HepG2 (cell line): ENCODE measurements around the gene RAB40C. TPM values are rescaled to one million over a fixed set of nuclear protein-coding genes. Genes with fewer than 3 reads are reported as not detected.

Source experiments
- CREB1 ChIP-seq, 2 experiments: fragments of 450-650 bp in 1 of 2; IDR thresholded peaks; 2 replicates each; pipeline ENCODE4 v1.6.1; 2016 to 2017; ENCODE audit warnings: control low read depth in 1 of 2, mild to moderate bottlenecking in 1 of 2, missing compliant biosample characterization in 1 of 2, missing genetic modification characterization in 1 of 2
- MEF2D ChIP-seq: sonication (generic); formaldehyde crosslinking; IDR thresholded peaks from 2 replicates; pipeline ENCODE4 v1.5.1; 2020; ENCODE audit warnings: mild to moderate bottlenecking, missing genetic modification reagents
- SYNCRIP ChIP-seq: fragments of 200-400 bp; formaldehyde crosslinking; IDR thresholded peaks from 2 replicates; pipeline ENCODE4 v1.6.1; 2018; ENCODE audit warnings: mild to moderate bottlenecking, low read depth, low read length; ENCODE audit not compliant: insufficient read depth
- ZBTB10 ChIP-seq: sonication (generic); formaldehyde crosslinking; IDR thresholded peaks from 2 replicates; pipeline ENCODE4 v1.4.0; 2020; ENCODE audit warnings: missing genetic modification reagents, borderline replicate concordance
- ZBTB46 ChIP-seq: sonication (generic); formaldehyde crosslinking; IDR thresholded peaks from 2 replicates; pipeline ENCODE4 v1.4.0; 2020; ENCODE audit warnings: mild to moderate bottlenecking, missing genetic modification reagents, borderline replicate concordance
- ZFP41 ChIP-seq: sonication (generic); formaldehyde crosslinking; IDR thresholded peaks from 2 replicates; pipeline ENCODE4 v1.4.0; 2020; ENCODE audit warnings: mild to moderate bottlenecking, missing genetic modification reagents, borderline replicate concordance
- ZFYVE20 ChIP-seq: sonication (generic); formaldehyde crosslinking; IDR thresholded peaks from 2 replicates; pipeline ENCODE4 v1.8.0; 2023; ENCODE audit warnings: low read depth, mild to moderate bottlenecking, moderate library complexity, missing genetic modification reagents, borderline replicate concordance
- polyA plus RNA-seq, 8 experiments: library from polyadenylated mRNA; depleted of rRNA in 3 of 8; stranded (reverse) in 7 of 8; unstranded in 1 of 8; fragments of >200 nt; fragmentation: Illumina TruSeq in 4 of 8; extraction: Trizol in 4 of 8; gene quantifications; 2 replicates each; pipeline versions ENCODE4 v1.2.1 to v1.2.3, GENCODE V29; 2011 to 2016; ENCODE audit warnings: low read depth in 4 of 8, missing spikeins in 1 of 8, mixed read lengths in 1 of 8; ENCODE audit not compliant: insufficient read depth in 1 of 8
- total RNA-seq, 5 experiments: library from RNA; depleted of rRNA; stranded (reverse); fragments of >200 nt; fragmentation: Illumina TruSeq; extraction: Trizol; gene quantifications; 2 replicates each; pipeline ENCODE4 v1.2.3, GENCODE V29; 2016; ENCODE audit warnings: low read depth in 1 of 5
- TF ChIP-seq, protein P1 (sequence below): IDR thresholded peaks from 2 replicates; pipeline ENCODE4 v1.6.1; 2016; ENCODE audit warnings: missing compliant biosample characterization, missing genetic modification reagents, borderline replicate concordance

RAB40C gene
- total and polyA plus RNA-seq, 2 of the 13 experiments (the other 11 are each of a cell fraction or from before 2014, with no cell fraction given): 7.7 to 11.5 TPM

DNA sequence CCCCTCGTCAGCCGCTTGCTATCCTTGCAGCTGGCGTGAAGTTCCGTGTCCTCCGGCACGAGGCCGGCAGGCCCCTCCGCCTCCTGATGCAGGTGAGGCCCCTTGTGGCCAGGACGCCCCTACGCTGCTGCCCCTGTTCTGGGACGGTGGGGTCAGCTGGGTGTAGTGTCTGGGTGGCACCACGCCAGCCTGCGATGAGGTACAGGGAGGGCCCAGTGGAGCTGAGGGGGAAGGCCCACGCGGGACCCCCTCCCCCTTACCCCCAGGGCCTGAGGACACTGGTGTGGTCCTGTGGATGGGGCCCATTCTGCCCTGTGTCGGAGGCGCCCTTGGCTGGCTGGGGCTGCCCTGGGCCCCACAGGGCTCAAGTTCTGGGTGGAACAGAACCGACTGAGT lies 7.7 kb upstream of the RAB40C start (continued):
- TF ChIP-seq ZBTB46: no peak
- TF ChIP-seq CREB1 (IDR thresholded peaks at IDR 0.05): no peak
- TF ChIP-seq CREB1 (CRISPR knock-in tag; IDR thresholded peaks at IDR 0.05): no peak
- TF ChIP-seq, protein P1, sequence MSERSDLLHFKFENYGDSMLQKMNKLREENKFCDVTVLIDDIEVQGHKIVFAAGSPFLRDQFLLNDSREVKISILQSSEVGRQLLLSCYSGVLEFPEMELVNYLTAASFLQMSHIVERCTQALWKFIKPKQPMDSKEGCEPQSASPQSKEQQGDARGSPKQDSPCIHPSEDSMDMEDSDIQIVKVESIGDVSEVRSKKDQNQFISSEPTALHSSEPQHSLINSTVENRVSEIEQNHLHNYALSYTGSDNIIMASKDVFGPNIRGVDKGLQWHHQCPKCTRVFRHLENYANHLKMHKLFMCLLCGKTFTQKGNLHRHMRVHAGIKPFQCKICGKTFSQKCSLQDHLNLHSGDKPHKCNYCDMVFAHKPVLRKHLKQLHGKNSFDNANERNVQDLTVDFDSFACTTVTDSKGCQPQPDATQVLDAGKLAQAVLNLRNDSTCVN (CRISPR knock-in tag): no peak
- TF ChIP-seq ZFYVE20 (CRISPR knock-in tag): no peak
- no peak for TF ChIP-seq MEF2D (CRISPR knock-in tag)
- TF ChIP-seq ZFP41 (CRISPR knock-in tag): no peak
- TF ChIP-seq ZBTB10: no peak
- TF ChIP-seq SYNCRIP: no peak
